Fibroblast of upper back skin (primary cell): ENCODE data around the gene KEL.
"Not testable (repeated sequence)": the region's sequence is repeated elsewhere in the genome, so short reads cannot be mapped to it uniquely, and the experiment has no call there.

Source experiments
- DNase-seq: peaks from one replicate; pipeline ENCODE4 v3.0.0-alpha.2; 2013

The KEL gene

GRCh38 chr7:142961973-142962926, at the start of gene KEL:
Gene KEL, minus strand, starts transcription at chr7:142962363. Its CDS starts 157 bp downstream, at chr7:142962206.
- no peak for DNase-seq

GRCh38 chr7:143008007-143008901, 46.1 kb upstream of the KEL start:
- peak; percentile 58 for DNase-seq

- DNase-seq: no peak
Observed at GRCh38 chr7:143005632-143006260, 43.6 kb upstream of the KEL start.

GRCh38 chr7:143003393-143004051, 41.4 kb upstream of the KEL start:
- peak; percentile 36 for DNase-seq

- DNase-seq: no peak
Observed at GRCh38 chr7:143002898-143003297, 40.7 kb upstream of the KEL start.

- peak; percentile 13 for DNase-seq
Observed at GRCh38 chr7:143002106-143002505, 39.9 kb upstream of the KEL start.

GRCh38 chr7:143000648-143001047, 38.5 kb upstream of the KEL start:
- no peak for DNase-seq

- DNase-seq: no peak
Observed at GRCh38 chr7:142999793-143000192, 37.6 kb upstream of the KEL start.

GRCh38 chr7:142998966-142999365, 36.8 kb upstream of the KEL start:
- DNase-seq: no peak

- no peak for DNase-seq
Observed at GRCh38 chr7:142997456-142997989, 35.4 kb upstream of the KEL start.

- no peak for DNase-seq
Observed at GRCh38 chr7:142992427-142992826, 30.3 kb upstream of the KEL start.

- no peak for DNase-seq
Observed at GRCh38 chr7:142984297-142984696, 22.1 kb upstream of the KEL start.

- no peak for DNase-seq
Observed at GRCh38 chr7:142983825-142984224, 21.7 kb upstream of the KEL start.

GRCh38 chr7:142978402-142978801, 16.2 kb upstream of the KEL start:
- DNase-seq: not testable (repeated sequence)

- no peak for DNase-seq
Observed at GRCh38 chr7:142974626-142975025, 12.5 kb upstream of the KEL start.

GRCh38 chr7:142969183-142969582, 7.0 kb upstream of the KEL start:
- no peak for DNase-seq

GRCh38 chr7:142968229-142968628, 6.1 kb upstream of the KEL start:
- DNase-seq: no peak

- DNase-seq: no peak
Observed at GRCh38 chr7:142964502-142965246, 2.5 kb upstream of the KEL start.

- no peak for DNase-seq
Observed at GRCh38 chr7:142963993-142964392, 1.8 kb upstream of the KEL start.

GRCh38 chr7:142962991-142963390, 828 bp upstream of the KEL start:
- no peak for DNase-seq

GRCh38 chr7:142961595-142961972, 579 bp downstream of the KEL start:
- no peak for DNase-seq
